Stimulated activated CD8-positive, alpha-beta memory T cell treated with anti-CD3 and anti-CD28 coated beads, Interleukin-15, amount 100 ng/mL, for 4 hours (primary cell): Measurements from ENCODE around the gene CHST13.
A peak's percentile ranks its signal among the peaks of the same experiment; 100 is the strongest.

Experiments
- DNase-seq, 2 donors: peaks; one replicate each; pipeline ENCODE4 v3.0.0-alpha.2; 2020; ENCODE audit warnings: low read depth in 2 of 2

The CHST13 gene

DNA sequence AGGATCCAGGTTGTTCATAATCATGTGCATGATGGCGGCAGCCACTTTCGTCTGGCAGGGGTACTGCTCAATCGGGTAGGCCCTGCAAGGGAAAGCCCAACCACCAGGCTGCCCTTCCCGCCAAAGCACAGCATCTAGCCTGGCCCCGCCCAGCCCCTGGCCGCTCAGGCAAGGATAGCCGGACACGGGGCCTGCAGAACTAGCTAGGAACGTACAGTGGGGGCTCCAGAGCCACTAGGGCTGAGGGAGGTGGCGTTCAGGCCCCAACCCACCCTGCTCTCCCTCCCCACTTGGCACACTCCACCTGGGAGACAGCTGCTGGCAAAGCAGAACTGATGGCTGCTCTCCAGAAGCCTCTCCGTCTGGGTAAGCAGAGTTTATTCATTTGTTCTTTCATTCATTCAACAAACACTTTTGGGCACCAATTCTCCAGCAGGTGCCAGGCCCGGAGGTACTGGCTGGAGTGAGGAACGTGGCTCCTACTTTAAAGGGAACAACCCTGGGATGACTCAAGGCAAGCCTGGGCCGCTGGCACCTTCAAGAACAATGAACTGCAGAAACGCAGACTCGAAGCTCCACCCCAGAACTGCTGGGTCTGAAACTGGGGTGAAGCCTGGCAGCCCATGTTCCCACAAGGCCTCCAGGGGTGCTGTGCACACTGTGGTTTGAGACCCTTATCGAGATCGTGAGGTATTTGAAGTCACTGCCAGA lies 14.2 kb upstream of the CHST13 start:
- DNase-seq = no peak

DNA sequence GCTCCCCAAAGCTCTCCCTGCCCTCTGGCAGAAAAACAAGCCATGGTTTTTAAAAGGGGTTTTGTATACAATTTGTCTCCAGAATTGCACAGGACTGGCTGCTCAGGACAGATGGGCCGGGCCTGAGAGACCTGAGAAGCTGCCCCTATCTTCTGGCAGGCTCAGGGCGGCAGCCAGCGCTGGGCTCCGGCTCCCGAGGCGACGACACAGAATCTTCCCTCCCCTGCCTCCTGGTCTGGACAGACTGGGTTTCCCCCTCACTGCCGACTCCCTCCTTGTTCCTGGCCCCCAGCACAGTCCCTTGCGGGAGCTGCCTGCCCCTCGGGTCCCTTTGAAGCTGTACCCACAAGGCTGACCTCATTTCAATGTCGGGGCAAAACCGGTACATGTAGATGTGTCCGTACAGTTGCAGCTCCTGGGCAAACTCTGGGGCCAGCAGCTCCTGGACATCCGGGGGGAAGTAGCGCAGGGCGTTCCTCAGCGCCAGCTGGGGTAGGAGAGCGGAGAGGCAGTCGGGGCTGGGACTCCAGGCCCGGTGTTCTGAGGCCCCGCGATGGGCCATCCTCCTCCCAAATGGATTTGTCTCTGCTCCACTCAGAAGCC lies 13.5 kb upstream of the CHST13 start:
- DNase-seq = no peak

DNA sequence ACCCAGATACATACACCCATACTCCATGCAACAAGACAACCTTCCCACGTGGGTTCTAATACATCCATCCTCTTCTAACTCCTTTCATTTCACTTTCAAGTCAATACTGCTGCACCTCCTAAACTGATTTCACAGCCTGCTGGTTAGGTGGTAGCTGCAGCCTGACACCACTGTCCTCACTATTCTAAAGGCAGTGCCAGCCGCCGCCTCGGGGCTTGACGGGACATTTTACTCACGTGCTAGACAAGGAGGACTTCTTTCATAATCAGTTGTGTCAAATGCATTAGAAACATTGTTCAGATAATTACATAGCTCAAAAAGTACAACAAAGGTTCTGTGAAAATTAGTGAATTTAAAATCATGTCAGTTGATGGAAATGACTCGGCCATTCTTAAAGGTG lies 12.7 kb upstream of the CHST13 start:
- no peak for DNase-seq

DNA sequence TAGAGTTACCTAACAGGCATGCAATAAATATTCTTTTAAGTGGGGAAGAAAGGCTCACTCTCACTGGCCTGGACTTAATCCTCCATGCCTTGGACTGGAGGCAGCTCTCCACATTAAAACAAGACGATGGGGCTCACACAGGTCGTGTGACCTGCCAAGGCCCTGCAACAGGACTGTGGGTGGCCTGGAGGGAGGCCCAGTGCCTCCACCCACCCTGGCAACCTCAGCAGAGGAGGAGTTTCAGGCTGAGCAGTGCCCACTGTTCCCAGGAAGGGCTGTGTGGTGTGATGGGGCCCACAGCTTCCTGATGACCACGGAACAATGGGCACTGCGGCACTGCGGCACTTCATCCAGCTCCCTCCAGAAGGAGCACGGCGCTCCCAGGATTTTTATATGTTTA lies 11.9 kb upstream of the CHST13 start:
- no peak for DNase-seq

DNA sequence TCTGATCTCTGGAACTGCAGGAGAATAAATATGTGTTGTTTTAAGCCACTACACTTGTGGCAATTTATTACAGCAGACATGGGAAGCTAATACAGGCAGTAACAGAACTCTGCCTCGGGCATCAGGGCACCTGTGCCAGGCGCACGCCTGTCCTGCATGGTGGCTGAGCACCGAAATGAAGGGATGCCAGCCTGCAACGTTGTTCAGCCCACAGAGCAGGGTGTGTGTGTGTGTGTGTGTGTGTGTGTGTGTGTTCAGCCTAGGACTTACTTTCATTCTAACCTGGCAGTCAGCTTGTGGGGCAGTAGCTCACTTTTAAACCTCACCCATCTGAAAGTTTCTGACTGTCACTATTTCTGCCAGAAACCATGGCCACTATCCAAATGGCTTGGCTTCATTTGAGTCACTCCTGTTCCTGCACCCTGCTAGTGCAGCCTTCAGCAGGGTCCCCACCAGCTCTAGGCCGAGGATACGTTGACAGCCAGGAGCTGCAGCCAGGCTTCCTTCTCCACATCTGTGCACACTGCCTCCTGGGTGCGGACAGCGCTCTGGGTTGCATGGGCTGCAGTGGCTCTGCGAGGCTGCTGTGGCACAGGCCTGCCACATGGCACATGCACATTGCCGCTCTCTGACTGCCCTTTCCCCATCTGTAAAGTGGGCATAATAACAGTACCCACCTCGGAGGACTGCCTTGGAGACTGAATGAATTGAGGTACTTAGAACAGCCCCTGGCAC lies 10.9 kb upstream of the CHST13 start:
- DNase-seq = no peak

DNA sequence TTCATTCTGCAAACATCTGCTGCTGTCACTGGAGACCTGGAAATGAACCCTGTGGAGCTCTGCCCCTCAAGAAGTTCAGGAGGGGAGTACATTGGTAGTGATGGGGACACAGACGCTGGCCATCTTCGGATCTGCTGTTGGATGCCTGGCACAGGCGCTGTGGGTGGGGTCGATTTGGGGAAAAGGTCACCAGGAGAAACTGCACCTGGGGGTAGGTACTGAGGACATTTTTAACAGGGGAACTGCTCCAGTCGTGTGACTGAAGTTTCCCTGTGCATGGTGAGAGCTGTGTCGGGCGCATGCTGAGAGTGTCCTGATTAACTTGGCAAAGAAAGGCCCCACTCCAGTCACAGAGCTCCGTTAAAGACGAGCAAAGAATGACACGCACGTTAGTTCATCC lies 9.8 kb upstream of the CHST13 start:
- no peak for DNase-seq

DNA sequence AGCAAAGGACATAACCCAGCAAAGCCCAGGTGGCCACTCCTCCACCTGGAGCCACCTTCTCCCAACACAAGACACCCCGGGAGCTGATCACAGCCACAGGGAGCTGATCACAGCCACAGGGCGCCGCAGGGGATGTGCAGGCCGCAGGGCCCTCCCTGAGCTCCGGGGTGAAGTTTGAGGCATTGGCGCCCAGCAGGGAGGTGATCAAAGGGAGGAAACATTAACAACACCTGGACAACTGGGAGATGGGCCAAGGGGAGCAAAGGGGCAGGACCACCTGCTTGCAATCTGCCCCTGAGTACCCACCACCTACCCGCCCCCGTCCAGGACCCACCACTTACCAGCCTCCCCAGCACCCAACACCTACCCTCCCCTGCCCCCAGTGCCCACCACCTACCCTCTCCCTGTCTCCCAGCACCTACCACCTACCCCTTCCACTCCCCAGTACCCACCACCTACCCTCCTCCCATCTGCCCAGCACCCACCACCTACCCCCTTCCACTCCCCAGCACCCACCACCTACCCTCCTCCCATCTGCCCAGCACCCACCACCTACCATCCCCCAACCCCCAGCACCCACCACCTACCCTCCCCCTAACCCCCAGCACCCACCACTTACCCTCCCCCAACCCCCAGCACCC lies 8.8 kb upstream of the CHST13 start:
- DNase-seq = no peak

DNA sequence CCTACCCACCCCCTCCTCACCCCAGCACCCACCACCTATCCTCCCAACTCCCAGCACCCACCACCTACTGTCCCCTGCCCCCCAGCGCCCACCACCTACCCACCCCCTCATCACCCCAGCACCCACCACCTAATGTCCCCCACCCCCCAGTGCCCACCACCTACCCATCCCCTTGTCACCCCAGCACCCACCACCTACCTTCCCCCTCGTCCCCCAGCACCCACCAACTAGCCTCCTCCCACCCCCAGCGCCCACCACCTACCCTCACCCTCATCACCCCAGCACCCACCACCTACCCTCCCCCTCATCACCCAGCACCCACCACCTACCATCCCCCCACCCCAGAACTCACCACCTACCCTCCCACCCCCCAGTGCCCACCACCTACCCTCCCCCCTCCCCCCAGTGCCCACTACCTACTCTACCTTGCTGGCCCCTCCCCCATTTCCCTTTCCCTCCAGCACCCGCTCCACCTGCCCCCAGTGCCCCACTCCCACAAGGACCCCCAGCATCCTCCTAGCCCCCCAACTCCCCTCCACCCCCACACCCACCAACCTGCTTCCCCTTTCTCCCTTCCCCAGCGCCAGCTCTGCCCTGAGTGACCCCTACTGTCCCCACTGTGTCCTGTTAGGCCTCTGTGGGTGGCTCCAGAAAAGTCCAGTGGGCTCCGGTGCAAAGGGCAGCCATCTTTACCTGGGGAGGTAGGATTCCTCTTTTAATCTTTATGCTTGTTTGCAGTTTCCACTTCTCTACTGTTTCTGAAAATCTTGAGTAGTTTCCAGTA lies 7.6 kb upstream of the CHST13 start:
- DNase-seq = no peak

DNA sequence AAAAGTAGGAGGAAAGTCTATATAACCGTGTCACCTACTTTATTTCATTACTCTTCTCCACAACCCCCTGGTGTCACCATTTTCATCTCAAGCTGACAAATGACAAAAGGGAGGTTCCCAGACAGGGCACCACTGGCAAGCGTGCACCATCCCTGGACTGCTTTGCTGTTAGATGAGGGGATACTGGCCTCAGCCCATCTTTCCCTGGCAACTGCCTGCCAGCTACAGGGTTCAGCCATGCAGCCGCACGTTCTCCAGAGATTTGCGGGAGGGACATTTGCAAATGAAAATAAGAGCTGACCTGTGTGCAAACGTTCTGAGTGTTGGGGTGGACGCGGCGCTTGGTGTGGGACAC lies 7.0 kb upstream of the CHST13 start:
- DNase-seq = no peak

DNA sequence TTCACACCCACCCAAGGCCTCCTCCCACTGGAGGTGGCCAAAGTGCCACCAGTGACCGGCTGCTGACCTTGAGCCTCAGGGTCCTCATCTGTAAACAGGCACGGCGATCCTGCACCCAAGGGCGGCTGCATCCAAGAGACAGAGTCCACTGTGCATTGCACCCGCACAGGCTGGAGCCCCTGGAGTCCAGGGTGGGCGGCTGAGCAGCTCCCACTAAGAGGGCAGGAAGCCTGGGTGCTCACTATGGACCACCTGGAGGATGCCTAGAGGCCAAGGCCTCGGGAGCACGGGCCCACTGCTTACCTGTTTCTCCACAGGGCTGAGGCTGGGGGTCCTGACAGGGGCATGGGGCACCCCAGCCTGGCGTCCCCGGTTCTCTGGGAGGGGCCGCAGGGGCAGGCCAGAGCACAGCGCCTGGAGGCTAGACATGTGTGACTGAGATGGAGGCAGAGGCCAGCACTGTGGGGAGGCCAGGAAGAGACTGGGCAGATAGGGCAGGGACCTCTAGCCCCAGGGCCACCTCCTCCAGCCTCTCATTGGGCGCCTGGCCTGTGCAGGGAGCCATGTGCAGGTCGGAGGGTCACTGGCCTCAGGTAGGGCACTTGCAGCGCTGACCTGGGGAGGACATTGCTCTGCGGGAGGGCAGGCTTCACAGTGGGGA lies 6.5 kb upstream of the CHST13 start, which contains the start of gene UROC1:
Gene UROC1, minus strand, starts transcription at position 483 of the 661 bp plus-strand sequence. Its CDS starts 54 bp downstream, at position 429.
- no peak for DNase-seq

DNA sequence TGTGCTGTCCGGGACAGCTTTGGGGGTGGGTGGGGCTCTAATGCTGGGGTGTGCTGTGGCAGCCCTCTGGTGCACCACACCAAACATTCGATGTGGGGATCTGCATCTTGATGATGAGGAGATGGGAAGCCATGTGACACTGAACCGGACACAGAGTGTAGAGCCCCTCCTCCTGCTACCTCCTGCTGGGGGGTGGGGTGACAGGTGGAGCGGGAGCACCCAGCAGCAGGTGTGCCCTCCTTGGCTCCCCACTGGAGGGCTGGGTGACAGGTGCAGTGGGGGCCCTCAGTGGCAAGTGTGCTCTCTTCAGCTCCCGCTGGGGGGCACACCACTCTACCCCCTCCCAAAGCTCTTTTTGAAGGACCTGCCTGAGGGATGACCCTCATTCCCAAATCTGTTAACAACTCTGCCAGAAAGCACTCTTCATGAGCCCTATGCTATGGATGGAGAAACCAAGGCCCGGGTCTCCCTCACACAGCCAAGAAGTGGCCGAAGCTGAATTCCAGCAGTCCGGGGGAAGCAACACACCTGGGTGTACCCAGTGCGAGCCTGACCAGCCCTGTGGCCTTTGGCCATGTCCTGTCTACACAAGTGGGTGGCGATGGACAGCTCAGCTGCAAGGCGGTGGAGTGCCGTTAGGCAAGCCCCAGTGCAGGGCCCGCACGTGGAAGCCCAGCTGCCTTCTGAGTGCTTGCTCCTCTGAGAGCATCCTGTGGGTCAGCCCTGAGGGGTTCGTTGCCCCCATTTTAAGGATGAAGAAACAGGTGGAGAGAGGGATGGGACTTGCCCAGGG lies 5.8 kb upstream of the CHST13 start:
- no peak for DNase-seq

DNA sequence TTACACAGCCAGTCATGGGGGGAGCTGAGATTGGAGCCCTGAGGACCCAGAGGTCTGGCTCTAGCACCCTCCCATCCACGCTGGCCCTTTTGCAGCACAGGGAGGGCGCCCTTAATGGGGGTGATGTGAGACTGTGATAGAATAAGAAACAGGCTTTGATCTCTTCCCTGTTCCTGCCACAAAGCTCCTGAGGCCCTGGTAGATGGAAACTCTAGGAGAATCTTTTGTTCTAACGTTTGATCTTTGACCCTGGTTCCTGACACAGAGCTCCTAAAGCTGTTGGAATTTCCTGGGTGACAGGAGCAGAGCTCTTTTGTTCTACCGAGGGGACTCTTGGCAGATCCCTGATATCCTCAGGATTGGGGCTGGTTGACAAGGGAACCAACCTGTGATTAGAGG lies 5.2 kb upstream of the CHST13 start:
- DNase-seq = no peak

DNA sequence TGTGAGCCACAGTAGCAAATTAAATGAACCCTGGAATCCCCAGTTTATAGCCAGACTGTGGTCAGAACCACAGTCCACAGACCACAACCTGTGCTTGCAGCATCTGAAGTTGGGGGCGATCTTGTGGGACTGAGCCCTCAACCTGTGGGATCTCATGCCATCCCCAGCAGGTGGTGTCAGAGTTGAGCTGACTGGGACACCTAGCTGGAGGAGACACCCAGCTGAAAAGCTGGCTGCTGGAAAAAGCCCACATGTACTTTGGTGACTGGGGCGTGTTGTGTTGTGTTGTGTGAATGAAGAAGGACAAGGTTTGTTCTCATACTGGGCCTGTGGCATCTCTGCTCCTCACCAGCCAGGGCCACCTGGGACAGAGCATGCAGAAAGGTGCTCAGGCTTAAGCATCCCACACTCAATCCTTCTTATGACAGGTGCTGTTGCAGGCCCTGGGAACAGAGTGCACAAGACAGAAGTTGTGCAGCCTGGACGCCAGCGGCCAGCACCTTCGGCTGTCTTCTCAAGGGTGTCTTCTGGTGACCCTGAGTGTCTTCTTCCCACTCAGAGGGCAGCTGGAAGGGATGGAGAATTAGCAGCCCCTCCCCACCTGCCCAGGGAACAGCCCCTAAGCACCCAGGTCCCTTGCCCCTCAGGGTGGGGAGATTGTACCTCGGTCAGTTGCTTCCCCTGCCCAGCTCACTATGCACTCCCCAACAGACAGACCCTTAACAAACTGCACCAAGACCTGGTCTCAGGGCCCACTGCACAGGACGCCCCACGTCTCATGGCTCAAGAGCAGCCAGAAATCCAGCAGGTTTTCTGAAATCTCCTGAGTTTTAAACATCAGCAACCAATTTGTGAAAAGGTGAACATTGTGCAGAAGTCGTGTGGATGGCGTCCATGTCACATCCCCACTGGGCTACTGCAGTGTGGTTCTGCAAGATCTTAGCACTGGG lies 4.2 kb upstream of the CHST13 start:
- DNase-seq = no peak

DNA sequence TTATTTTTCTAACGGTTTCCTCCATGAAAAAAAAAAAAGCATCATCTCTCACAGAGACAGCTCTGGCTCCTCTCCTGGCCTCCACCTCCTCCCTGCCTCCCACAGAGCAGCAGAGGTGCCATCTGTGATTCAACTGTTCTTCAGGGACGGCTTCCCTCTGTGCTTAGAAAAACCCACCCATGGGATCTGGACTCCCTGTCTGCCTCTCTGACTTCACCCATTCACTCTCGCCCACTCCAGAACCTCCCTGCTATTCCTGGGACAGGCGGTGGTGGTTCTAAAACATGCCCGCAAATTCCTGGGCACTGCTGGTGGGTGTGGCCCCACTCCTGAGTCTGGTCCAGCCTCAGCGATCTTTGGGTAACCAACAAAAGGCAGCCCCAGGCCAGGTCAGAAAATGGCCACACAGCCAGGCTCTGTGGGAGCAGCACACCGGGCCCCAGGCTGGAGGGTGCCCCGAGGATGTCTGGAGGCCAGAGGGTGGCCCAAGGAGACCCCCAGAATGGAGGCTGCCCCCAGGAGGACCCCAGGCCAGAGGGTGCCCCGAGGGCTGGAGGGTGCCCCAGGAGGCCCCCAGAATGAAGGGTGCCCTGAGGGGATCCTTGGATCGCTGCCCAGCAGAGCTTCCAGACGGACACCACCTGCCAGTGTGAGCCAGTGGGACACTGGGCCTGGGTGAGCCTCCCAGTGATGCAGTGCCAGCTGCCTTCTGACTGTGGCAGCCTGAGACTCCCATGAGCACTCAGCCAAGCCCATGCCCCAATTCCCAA lies 2.6 kb upstream of the CHST13 start:
- no peak for DNase-seq

DNA sequence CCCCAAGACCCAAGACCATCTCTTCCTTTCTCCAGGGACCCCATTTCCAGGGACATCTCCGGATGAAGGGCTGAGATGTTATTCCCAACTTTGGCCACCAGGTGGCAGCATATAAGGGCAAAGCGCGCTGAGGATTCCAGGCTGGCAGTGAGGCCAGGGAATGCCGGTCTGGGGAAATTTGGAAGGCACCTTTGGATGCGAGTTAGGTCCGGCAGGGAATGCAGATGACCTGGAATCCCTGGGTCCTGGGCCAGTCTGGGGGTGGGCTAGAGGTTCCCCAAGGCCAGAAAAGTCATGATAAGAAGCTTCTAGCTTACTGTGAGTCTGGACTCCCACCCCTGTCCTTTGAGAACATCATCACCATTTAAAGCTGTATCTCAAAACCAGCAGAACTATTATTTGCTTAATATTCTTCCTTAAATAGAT lies 1.6 kb upstream of the CHST13 start:
- peak in 1 of 2 donors; percentile 16 for DNase-seq

DNA sequence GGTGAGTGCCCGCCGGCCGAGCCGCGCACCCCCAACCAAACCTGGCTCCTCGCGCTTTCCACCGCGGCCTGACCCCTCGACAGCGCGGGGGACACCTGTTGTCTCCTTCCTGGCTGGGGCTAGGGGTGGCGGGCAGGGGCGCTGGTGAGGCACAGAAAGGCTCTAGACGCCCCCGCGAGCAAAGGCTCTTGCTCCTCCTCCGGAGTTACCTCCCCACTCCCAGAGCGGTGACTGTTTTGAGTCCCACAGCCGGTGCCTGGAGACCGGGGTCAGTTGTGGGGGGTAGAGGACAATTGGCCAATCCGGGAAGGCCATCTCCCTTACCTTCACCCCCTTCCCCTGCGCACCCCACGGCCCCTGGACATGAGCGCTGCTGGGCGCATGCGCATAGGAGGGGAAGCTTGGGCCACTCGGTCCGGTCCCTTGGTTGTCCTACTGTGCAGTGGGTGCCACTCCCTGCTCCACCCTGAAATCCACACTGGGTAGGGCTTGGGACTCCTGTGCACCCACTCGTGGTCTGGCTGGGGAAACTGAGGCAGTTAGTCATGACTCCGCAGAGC lies 554 bp downstream of the CHST13 start:
- DNase-seq = no peak

DNA sequence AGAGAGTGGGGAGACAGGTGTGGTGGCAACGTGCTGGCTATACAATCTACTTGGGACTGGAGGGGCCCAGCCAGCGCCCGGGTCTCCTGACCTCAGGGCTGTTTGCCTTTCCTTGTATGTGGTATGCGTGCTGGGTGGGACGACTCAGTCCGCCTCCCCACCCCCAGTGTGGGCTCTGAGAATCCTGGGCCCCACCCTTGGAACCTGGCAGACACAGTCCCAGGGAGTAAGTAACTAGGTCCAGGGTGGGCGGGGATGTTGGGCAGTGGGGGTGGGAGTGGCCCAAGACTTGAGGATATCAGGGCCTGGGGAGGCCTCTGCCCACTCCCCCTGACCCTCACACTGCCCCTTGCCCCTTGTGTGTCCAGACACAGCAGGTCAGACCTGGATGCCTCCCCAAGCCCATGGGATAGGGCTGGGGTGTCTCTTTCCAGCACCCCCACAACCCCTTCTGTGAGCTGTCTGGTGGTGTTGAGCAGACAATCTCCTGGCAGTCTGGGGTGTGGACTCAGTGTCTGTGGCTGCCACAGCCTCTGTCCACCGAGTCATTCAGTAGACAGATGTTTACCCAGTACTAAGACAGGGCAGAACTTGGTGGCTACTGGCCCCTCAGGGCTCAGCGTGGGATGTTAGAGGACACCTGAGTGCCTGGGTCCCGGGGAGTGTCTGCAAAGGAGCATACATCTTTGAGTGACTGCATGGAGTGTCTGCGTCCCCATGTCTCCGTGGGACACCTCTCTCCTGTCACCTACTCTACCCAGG lies 1.3 kb downstream of the CHST13 start:
- no peak for DNase-seq
